Naive thymus-derived CD8-positive, alpha-beta T cell (primary cell): Measurements from ENCODE around the gene CLEC16A. TPM values are rescaled to one million over a fixed set of nuclear protein-coding genes. Genes with fewer than 3 reads are reported as not detected.

Experiments used
- ATAC-seq, 2 donors: fragments of 150-1000 bp; cut with Tn5 transposase in 1 of 2; sonication (Bioruptor Pico), chemical (Tn5 transposase) in 1 of 2; 1 replicate in 1 of 2; 2 replicates in 1 of 2; pipeline ENCODE4 v1.10.0; 2021; ENCODE audit warnings: mild to moderate bottlenecking in 2 of 2, moderate library complexity in 2 of 2
- POLR2A ChIA-PET: fragments of 350-600 bp; sonication (Branson Sonifier 250); formaldehyde crosslinking; loops from one replicate; lab custom pipeline; 2021; ENCODE audit warnings: antibody characterized with exemption; lab: Charles Lee
- DNase-seq, 10 donors: peaks; one replicate each; pipeline versions ENCODE4 v3.0.0 to v3.0.0-alpha.2; 2020 to 2022
- H3K27ac Mint-ChIP-seq, 10 donors: one replicate each; pipeline ENCODE4 v1.8.0; 2020 to 2022; ENCODE audit warnings: mild to moderate bottlenecking in 10 of 10, mixed read lengths in 10 of 10, moderate library complexity in 4 of 10, inconsistent platforms in 1 of 10
- H3K27me3 Mint-ChIP-seq, 5 donors: one replicate each; pipeline ENCODE4 v1.8.0; 2021 to 2022; ENCODE audit warnings: mixed read lengths in 5 of 5
- H3K36me3 Mint-ChIP-seq, 3 donors: one replicate each; pipeline ENCODE4 v1.8.0; 2020 to 2022; ENCODE audit warnings: mixed read lengths in 3 of 3, mild to moderate bottlenecking in 2 of 3, inconsistent platforms in 1 of 3
- H3K4me1 Mint-ChIP-seq, 4 donors: one replicate each; pipeline ENCODE4 v1.8.0; 2021 to 2022; ENCODE audit warnings: mixed read lengths in 4 of 4
- H3K4me3 Mint-ChIP-seq, 10 donors: one replicate each; pipeline ENCODE4 v1.8.0; 2020 to 2022; ENCODE audit warnings: mild to moderate bottlenecking in 10 of 10, mixed read lengths in 10 of 10, moderate library complexity in 6 of 10, inconsistent platforms in 1 of 10
- H3K9me3 Mint-ChIP-seq, 9 donors: one replicate each; pipeline ENCODE4 v1.8.0; 2020 to 2022; ENCODE audit warnings: mixed read lengths in 9 of 9, mild to moderate bottlenecking in 3 of 9, inconsistent platforms in 1 of 9, moderate library complexity in 1 of 9
- polyA plus RNA-seq, 3 donors: library from polyadenylated mRNA; unstranded; fragments of 300-500 nt; fragmentation: Illumina TruSeq; gene quantifications; one replicate each; pipeline ENCODE4 v1.2.3, GENCODE V29; 2021
- total RNA-seq, 8 experiments: library from RNA in 2 of 8; stranded (reverse) in 2 of 8; gene quantifications; one replicate each; pipeline ENCODE4 v1.2.3 and lab custom pipeline; 2021 to 2026

Gene CLEC16A
- total and polyA plus RNA-seq, 5 experiments from 2014 or later = 8.5 to 28.8 (median 19.4) TPM

DNA sequence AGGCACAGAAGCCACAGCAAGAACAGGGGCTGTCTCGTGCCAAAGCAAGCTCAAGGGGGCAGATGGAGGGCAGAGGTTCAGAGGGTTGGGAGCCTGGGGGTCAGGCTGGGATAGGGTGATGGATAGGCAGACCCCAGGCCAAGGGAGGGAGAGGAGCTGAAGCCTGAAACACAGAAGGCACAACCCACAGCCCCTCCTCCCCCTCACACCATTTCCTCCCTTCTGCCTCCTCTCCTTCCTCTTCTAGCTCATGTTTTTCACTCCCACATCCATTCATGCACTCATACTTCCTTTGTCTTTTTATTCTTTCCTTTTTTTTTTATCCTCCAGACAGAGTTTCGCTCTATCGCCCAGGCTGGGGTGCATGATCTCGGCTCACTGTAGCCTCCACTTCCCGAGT lies 250.5 kb downstream of the CLEC16A start:
- ATAC-seq (no peak), DNase-seq (no peak)
- Mint-ChIP-seq H3K36me3 (no peaks in the 10 kb centered on the region), H3K27me3 (no peaks in the 10 kb centered on the region), H3K9me3 (no peaks in the 10 kb centered on the region), H3K4me3 (peak overlapping the region in 1 of 10 donors; percentile 22), H3K27ac (peak overlapping the region in 2 of 10 donors; percentile 3 to 48), H3K4me1 (peaks cover 5 to 32% (median 21%) of the 10 kb centered on the region in 4 donors)
- POLR2A ChIA-PET = interaction anchor here (1.1 kb wide), 1 partner anchor 60 kb away, joined by 4 read pairs; no protein-coding TSS in a partner anchor

DNA sequence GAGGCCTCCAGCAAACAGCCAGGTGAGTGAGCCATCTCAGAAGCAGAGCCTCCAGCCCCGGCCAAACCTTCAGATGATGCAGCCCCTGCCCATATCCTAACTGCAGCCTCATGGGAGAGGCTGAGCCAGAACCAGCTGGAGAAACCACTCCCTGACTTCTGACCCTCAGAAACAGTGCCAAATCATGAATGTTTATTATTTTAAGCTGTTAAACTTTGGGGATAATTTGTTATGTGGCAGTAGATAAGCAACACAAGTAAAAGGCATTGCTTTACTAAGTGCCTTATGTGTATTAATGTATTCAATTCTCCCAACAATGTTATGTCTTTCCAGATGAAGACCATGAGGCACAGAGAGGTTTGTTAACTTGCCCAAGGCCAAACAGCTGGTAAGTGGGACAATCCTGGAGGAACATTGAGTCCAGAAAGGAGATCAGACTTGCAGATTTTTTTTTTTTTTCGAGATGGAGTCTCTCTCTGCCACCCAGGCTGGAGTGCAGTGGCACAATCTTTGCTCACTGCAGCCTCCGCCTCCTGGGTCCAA lies 252.0 kb downstream of the CLEC16A start:
- POLR2A ChIA-PET = no interaction called here
- H3K36me3 Mint-ChIP-seq = no peaks in the 10 kb centered on the region
- H3K27ac Mint-ChIP-seq = peak overlapping the region in 1 of 10 donors; percentile 69
- H3K4me1 Mint-ChIP-seq = peaks cover 7 to 32% (median 20%) of the 10 kb centered on the region in 4 donors
- no peaks in the 10 kb centered on the region for H3K27me3 Mint-ChIP-seq
- H3K9me3 Mint-ChIP-seq = no peaks in the 10 kb centered on the region
- no peak for ATAC-seq
- DNase-seq = no peak
- H3K4me3 Mint-ChIP-seq = no peak overlapping the region

DNA sequence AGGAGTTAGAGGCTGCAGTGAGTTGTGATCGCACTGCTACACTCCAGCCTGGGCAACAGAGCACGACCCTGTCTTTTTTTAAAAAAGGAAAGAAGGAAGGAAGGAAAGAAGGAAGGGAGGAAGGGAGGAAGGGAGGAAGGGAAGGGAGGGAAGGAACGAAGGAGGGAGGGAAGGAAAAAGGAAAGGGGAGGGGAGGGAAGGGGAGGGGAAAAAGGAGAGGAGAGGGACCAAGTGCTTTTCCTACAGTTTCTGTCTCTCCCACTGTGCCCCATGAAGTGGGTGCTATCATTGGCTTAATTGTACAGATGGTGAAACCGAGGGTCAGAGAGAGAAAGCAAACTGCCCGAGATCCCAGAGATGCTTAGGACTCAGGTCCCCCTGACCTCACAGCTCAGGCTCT lies 254.0 kb downstream of the CLEC16A start:
- no peak overlapping the region for H3K4me3 Mint-ChIP-seq
- peaks cover 12 to 25% (median 17%) of the 10 kb centered on the region in 4 donors for H3K4me1 Mint-ChIP-seq
- DNase-seq = no peak
- POLR2A ChIA-PET = no interaction called here
- H3K36me3 Mint-ChIP-seq = no peaks in the 10 kb centered on the region
- H3K27me3 Mint-ChIP-seq = no peaks in the 10 kb centered on the region
- peak overlapping the region in 1 of 10 donors; percentile 68 for H3K27ac Mint-ChIP-seq
- no peak for ATAC-seq
- no peaks in the 10 kb centered on the region for H3K9me3 Mint-ChIP-seq

DNA sequence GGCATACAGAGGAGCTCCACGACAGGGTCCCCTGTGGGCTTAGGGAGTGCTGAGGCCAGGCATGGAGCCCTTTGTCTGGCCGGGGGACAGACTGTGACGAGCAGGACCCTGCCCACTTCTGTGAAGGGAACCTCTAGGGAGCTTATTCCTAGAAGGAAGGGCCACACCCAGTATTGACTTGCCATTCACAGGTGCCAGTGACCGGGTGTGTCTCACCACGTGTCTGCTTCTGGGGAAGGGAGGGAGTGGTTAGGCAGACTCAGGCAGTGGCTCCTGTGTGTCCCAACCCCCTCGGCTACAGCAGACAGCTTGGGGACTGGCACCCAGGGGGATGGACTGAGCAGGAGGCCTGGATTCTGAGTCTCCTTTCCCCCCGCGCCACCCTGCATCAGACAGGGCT lies 254.5 kb downstream of the CLEC16A start:
- POLR2A ChIA-PET = no interaction called here
- Mint-ChIP-seq H3K4me1 (peaks cover 12 to 25% (median 14%) of the 10 kb centered on the region in 4 donors), H3K27me3 (no peaks in the 10 kb centered on the region), H3K27ac (peak overlapping the region in 1 of 10 donors; percentile 20), H3K4me3 (no peak overlapping the region), H3K9me3 (no peaks in the 10 kb centered on the region), H3K36me3 (no peaks in the 10 kb centered on the region)
- ATAC-seq = no peak
- DNase-seq = no peak

DNA sequence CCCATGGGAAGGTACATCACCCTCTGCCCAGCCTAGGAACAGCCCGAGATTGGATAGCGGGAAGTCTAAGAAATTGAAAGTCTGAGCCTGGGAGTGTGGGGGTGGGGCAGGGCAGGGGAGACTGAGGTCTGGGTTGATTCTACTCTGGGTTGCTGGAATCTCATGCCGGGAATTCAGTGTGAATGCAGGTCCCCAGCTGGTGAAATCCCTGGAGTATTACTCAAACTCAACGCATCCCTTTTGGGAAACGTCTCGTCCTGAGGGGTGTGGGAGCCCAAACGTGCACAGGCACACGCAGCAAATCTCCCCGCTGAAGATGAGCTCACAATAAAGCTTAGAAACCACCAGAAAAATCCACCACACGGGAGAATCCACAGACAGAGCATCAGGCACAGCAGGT lies 256.2 kb downstream of the CLEC16A start:
- POLR2A ChIA-PET = no interaction called here
- H3K9me3 Mint-ChIP-seq = no peaks in the 10 kb centered on the region
- no peaks in the 10 kb centered on the region for H3K36me3 Mint-ChIP-seq
- H3K4me3 Mint-ChIP-seq = no peak overlapping the region
- DNase-seq (no peak), ATAC-seq (no peak)
- peaks cover 4 to 13% (median 8%) of the 10 kb centered on the region in 4 donors for H3K4me1 Mint-ChIP-seq
- H3K27me3 Mint-ChIP-seq = no peaks in the 10 kb centered on the region
- H3K27ac Mint-ChIP-seq = peak overlapping the region in 3 of 10 donors; percentile 14 to 37 (median 22)

DNA sequence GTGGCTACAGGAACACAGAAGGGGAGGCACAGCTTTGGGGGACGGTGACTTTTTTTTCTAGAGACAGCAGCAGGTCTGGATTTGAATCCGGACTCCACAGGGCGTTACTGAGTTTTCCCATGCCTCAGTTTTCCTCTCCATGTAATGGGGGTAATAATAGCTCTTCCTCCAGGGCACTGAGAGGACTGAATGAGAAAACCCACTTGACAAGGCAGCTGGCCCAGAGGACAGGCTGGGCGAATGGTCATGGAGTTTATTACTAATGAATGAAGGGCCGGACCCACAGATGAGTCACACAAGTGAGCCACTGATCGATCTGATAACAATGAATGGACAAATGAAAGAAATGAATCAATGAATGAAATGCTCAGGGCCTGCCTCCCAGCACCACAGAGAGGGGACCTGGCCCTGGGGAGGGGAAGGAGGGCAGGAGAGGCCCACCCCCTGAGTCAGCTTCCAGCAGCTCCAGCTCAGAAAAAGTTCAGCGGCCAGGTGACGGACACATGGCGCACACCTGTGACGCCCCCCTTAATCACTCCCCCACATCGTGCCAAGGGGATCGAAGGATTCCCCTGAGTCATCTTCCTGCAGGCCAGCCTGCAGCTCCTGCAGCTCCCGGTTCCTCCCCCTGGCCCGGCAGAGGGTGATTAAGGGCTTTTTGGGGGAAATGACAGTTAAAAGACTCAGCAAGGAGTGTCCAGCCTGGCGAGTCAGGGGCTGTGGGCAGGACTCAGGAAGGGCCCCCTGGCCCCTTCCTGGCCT lies 257.3 kb downstream of the CLEC16A start:
- Mint-ChIP-seq H3K27me3 (no peaks in the 10 kb centered on the region), H3K27ac (peak overlapping the region in 4 of 10 donors; percentile 14 to 88 (median 52)), H3K4me1 (peaks cover 10 to 18% (median 15%) of the 10 kb centered on the region in 4 donors), H3K9me3 (no peaks in the 10 kb centered on the region), H3K36me3 (no peaks in the 10 kb centered on the region), H3K4me3 (peak overlapping the region in 1 of 10 donors; percentile 11)
- DNase-seq = no peak
- POLR2A ChIA-PET = no interaction called here
- ATAC-seq = no peak

DNA sequence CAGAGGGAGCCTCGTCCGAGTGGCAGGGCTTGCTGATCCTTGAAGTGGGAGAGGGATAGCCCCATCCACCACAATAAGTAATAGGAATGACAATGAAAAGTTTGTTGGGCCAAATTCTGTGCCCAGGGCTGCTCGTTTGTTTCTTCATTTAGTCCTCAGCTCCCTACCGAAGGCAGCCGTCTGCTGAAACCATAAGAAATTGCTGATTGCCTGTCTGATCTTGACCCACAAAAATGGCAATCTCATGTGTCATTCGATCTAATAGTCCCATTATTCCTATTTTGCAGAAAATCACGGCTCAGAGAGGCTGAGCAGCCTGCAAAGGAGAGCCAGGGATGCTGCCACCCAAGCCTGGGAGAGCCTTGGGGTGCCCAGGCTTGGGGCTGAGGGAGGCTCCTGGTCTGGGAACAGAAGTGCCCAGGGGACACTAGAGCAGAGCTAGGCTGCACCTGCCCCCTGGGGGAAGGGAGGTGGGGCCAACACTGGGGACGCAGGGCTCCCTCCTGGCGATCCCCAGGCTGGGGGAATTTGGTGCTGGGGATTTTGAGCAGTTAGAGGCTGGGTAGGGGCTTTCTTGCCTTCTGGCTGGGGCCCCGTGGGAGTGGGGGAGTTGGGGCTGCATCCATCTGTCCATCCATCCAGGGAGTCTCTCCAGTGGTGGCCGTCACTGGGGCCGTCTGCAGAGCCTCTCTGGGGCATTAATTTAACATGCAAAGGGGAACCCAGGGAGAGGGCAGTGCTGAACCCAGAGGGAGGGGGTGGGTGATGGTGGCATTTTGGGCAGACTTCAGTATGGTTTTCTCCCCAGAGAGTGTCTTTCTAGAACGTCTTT lies 258.1 kb downstream of the CLEC16A start:
- Mint-ChIP-seq H3K36me3 (no peaks in the 10 kb centered on the region), H3K9me3 (no peaks in the 10 kb centered on the region), H3K27me3 (no peaks in the 10 kb centered on the region), H3K27ac (peak overlapping the region in 3 of 10 donors; percentile 37 to 62 (median 60)), H3K4me3 (no peak overlapping the region), H3K4me1 (peaks cover 13 to 25% (median 22%) of the 10 kb centered on the region in 4 donors)
- DNase-seq = no peak
- POLR2A ChIA-PET = no interaction called here
- no peak for ATAC-seq

DNA sequence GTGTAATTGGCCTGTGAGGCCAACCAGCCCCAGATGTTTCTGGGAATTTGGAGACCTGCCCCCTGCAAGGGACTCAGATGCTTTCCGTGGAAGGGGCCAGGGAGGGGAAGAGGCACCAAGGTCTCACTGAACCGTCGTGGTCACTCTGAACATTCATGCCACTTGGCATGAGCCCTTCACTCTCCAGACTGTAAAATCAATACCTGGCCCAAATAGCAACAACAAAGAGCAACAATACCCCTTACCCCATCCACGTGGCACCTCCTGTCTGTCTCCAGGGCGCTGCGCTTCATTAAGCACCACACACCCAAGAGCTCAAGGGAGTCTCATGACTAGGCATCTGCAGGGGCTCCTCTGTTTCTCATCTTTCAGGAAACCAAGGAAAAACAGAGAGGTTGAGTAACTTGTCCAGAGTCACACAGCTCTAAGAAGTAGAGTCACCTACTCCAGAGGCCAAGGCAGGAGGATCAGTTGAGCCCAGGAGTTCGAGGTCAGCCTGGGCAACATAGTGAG lies 258.8 kb downstream of the CLEC16A start:
- POLR2A ChIA-PET = no interaction called here
- ATAC-seq (no peak), DNase-seq (no peak)
- Mint-ChIP-seq H3K27ac (no peak overlapping the region), H3K27me3 (no peaks in the 10 kb centered on the region), H3K36me3 (no peaks in the 10 kb centered on the region), H3K4me3 (no peak overlapping the region), H3K9me3 (no peaks in the 10 kb centered on the region), H3K4me1 (peaks cover 8 to 26% (median 21%) of the 10 kb centered on the region in 4 donors)

DNA sequence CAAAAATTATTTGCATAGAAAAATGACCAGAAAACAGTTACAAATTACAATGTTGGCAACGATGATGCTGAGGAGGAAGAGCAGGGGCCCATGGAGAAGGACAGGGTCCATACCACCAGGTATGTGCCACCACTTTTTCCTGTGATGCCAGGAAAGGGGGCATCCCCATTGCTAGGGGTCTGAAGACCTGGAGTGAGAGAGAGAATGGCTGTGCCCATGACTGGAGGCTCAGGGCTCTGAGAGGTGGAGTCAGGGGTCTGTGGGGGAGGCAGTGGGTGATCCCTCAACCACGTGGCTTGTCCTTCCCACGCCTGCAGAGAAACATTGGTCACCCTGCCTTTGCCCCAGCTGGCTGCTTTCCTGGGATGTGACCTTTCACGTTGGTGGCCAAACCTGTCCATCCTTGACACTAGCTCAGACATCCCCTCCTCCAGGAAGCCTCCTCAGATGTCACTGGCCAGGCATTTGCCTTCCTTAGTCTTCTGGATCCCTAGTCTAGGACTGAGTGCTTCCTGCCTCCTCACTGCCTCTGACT lies 260.2 kb downstream of the CLEC16A start:
- ATAC-seq (no peak), DNase-seq (no peak)
- H3K4me1 Mint-ChIP-seq = peaks cover 8 to 23% (median 19%) of the 10 kb centered on the region in 4 donors
- H3K4me3 Mint-ChIP-seq = no peak overlapping the region
- peak overlapping the region in 1 of 10 donors; percentile 57 for H3K27ac Mint-ChIP-seq
- no peaks in the 10 kb centered on the region for H3K27me3 Mint-ChIP-seq
- POLR2A ChIA-PET = no interaction called here
- no peaks in the 10 kb centered on the region for H3K9me3 Mint-ChIP-seq
- no peaks in the 10 kb centered on the region for H3K36me3 Mint-ChIP-seq

DNA sequence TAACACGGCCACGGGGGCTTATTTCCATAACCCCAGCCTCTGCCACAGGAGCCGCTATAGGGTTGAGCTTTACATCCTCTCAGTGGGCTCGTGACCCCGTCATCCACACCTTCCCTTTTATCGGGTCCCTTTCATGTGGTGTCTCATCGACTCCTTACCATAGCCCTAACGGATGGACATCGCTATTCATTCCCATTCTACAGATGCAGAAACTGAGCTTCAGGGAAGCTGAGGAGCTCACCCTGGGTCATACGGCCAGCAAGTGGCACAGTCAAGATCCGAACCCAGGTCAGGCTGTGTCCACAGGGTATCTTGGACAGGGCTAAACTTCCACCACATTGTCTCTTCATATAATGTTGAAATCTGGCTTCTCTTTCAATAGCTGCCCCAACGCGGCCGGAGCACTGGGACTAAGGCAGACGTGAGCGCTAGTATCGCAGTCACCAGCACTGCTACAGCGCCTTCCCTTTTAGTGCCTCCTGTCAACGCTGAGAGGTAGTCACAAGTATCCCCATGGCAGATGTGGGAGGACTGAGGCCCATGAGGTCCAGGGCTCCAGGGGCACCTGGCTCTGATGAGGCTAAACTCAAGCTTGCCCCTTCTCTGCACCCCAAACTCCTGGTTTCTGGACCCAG lies 260.8 kb downstream of the CLEC16A start:
- no peaks in the 10 kb centered on the region for H3K36me3 Mint-ChIP-seq
- no peak overlapping the region for H3K4me3 Mint-ChIP-seq
- no peak for DNase-seq
- no peaks in the 10 kb centered on the region for H3K9me3 Mint-ChIP-seq
- no peaks in the 10 kb centered on the region for H3K27me3 Mint-ChIP-seq
- POLR2A ChIA-PET = no interaction called here
- ATAC-seq = no peak
- peak overlapping the region in 1 of 10 donors; percentile 8 for H3K27ac Mint-ChIP-seq
- peaks cover 8 to 23% (median 19%) of the 10 kb centered on the region in 4 donors for H3K4me1 Mint-ChIP-seq

DNA sequence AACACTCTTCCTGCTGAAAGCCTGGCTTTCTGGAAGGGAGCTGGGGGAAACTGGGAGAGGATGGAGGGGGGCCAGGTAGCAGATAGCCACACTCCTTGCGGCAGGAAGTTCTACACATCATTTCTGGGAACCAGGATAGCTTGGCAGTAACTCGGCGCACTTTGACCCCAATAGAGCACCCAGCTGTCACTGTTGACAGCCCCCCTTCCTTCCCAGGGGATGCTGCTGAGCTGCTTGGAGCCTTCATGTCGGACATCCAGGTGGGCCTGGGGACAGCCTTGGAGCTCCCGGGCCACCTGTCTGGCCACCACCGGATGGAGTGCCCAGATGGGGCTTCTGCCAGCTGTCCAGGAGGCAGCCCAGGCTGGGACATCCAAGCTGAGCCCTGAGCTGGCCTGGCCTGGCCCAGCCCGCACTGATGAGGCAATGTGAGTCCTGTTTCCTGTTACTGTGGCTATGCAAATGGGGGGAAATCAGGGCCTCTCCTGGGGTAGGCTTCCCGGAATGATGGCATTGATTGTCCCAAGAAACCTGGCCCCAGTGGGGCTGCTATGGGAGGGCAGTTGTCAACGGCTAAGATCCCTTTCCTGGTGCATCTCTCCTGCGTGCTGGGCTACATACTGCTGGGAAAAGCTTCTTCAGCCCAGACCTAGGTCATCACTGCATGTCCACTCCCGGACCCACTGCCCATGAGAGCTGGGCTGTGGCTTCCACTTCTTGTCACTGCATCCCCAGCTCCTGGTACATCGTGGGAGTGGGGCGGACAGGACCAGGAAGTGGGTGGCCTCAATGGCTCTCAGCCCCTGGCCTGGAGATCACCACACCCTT lies 261.6 kb downstream of the CLEC16A start:
- Mint-ChIP-seq H3K36me3 (no peaks in the 10 kb centered on the region), H3K4me1 (peaks cover 9 to 23% (median 21%) of the 10 kb centered on the region in 4 donors), H3K4me3 (no peak overlapping the region), H3K9me3 (no peaks in the 10 kb centered on the region), H3K27me3 (no peaks in the 10 kb centered on the region), H3K27ac (peak overlapping the region in 2 of 10 donors; percentile 24 to 57)
- DNase-seq (no peak), ATAC-seq (no peak)
- POLR2A ChIA-PET = no interaction called here
